Left lung (tissue), 10 donors: Measurements from ENCODE around the gene ZNF823. TPM values are rescaled to one million over a fixed set of nuclear protein-coding genes. Genes with fewer than 3 reads are reported as not detected.
"Not testable (repeated sequence)": the region's sequence is repeated elsewhere in the genome, so short reads cannot be mapped to it uniquely, and the experiment has no call there.

Source experiments
- ATAC-seq: fragments of 200-7000 bp; cut with Tn5 transposase; one replicate; pipeline ENCODE4 v1.9.1; 2020; ENCODE audit warnings: moderate library complexity
- DNase-seq, 4 donors: peaks; one replicate each; pipeline ENCODE4 v3.0.0-alpha.2; 2013 to 2020
- H3K27ac ChIP-seq, 2 donors: fragments of 200-600 bp; sonication (generic) in 1 of 2; one replicate each; pipeline versions ENCODE4 v1.5.0 to v1.8.0; 2020 to 2021
- H3K27me3 ChIP-seq, 2 donors: fragments of 200-600 bp; sonication (generic) in 1 of 2; one replicate each; pipeline versions ENCODE4 v1.5.0 to v1.8.0; 2020 to 2021
- H3K36me3 ChIP-seq, 2 donors: fragments of 200-600 bp; sonication (generic) in 1 of 2; one replicate each; pipeline versions ENCODE4 v1.5.0 to v1.8.0; 2020 to 2021
- H3K4me1 ChIP-seq, 2 donors: fragments of 200-600 bp; one replicate each; pipeline ENCODE4 v1.8.0; 2021
- H3K4me3 ChIP-seq, 2 donors: fragments of 200-600 bp; sonication (generic) in 1 of 2; one replicate each; pipeline versions ENCODE4 v1.5.0 to v1.8.0; 2020 to 2021; ENCODE audit warnings: mild to moderate bottlenecking in 1 of 2
- H3K9me3 ChIP-seq, 2 donors: fragments of 200-600 bp; sonication (generic) in 1 of 2; one replicate each; pipeline versions ENCODE4 v1.5.0 to v1.8.0; 2020 to 2021
- CTCF ChIP-seq, 2 donors: fragments of 200-600 bp; sonication (generic) in 1 of 2; IDR thresholded peaks; one replicate each; pipeline versions ENCODE4 v1.5.0 to v1.8.0; 2021; ENCODE audit warnings: antibody characterized with exemption in 2 of 2
- intact Hi-C, 2 donors: fragments of 100-400 bp; cut with DNase I; formaldehyde crosslinking; loops; one replicate each; pipeline versions ENCODE4 v1.11.2 to v1.14.2; 2022
- polyA plus RNA-seq, 6 donors: library from polyadenylated mRNA; unstranded; fragments of 120-200 nt; gene quantifications; one replicate each; pipeline ENCODE4 v1.2.1, GENCODE V29; 2013; ENCODE audit not compliant: insufficient read length in 6 of 6
- total RNA-seq, 2 donors: library from RNA; stranded (reverse); fragmentation: NEBNext Ultra II Directional; extraction: Animal tissue kit (Norgen Biotek cat#: 25700); gene quantifications; one replicate each; pipeline ENCODE4 v1.2.1, GENCODE V29; 2021
- donor health status: DM: no; HTN: yes; CAD: no.
- donor health status: DM: no; HTN: no; CAD: no.

Gene ZNF823
- total and polyA plus RNA-seq, 8 donors: 5.3 to 9.1 (median 8.6) TPM

GRCh38 chr19:11781295-11782057 lies 42.7 kb upstream of the ZNF823 start:
- no peaks in the 10 kb centered on the region for H3K27me3 ChIP-seq
- no peaks in the 10 kb centered on the region for H3K4me1 ChIP-seq
- H3K36me3 ChIP-seq: peaks cover 7 to 52% of the 10 kb centered on the region in 2 donors
- peaks cover 9 to 97% of the 10 kb centered on the region in 2 donors for H3K9me3 ChIP-seq
- ATAC-seq (no peak), DNase-seq (no peak)
- no peak overlapping the region for H3K27ac ChIP-seq
- no peak for TF ChIP-seq CTCF (IDR thresholded peaks at IDR 0.05)
- intact Hi-C loops: no loop called here
- H3K4me3 ChIP-seq: no peak overlapping the region

- Histone ChIP-seq H3K9me3 (peaks cover 9 to 96% of the 10 kb centered on the region in 2 donors), H3K4me3 (no peak overlapping the region), H3K36me3 (peaks cover 7 to 52% of the 10 kb centered on the region in 2 donors), H3K4me1 (no peaks in the 10 kb centered on the region), H3K27me3 (no peaks in the 10 kb centered on the region), H3K27ac (no peak overlapping the region)
- intact Hi-C loops: no loop called here
- no peak for TF ChIP-seq CTCF (IDR thresholded peaks at IDR 0.05)
- DNase-seq: no peak
- no peak for ATAC-seq
Measured at GRCh38 chr19:11780431-11781020, 41.8 kb upstream of the ZNF823 start.

GRCh38 chr19:11776669-11777068 lies 37.9 kb upstream of the ZNF823 start:
- Histone ChIP-seq H3K36me3 (peaks cover 7 to 44% of the 10 kb centered on the region in 2 donors), H3K9me3 (peaks cover 10 to 90% of the 10 kb centered on the region in 2 donors)
- DNase-seq, H3K27me3 ChIP-seq, ATAC-seq, H3K27ac ChIP-seq, intact Hi-C loops, H3K4me1 ChIP-seq, H3K4me3 ChIP-seq: not testable (repeated sequence)

GRCh38 chr19:11771520-11771919 lies 32.8 kb upstream of the ZNF823 start:
- H3K27me3 ChIP-seq, H3K4me3 ChIP-seq, intact Hi-C loops, H3K36me3 ChIP-seq, DNase-seq, H3K27ac ChIP-seq, ATAC-seq: not testable (repeated sequence)
- Histone ChIP-seq H3K9me3 (peaks cover 3 to 58% of the 10 kb centered on the region in 2 donors), H3K4me1 (peaks cover 6 to 13% of the 10 kb centered on the region in 2 donors)

GRCh38 chr19:11769995-11770394 lies 31.2 kb upstream of the ZNF823 start:
- Histone ChIP-seq H3K27ac (no peak overlapping the region), H3K4me1 (peaks cover 6 to 16% of the 10 kb centered on the region in 2 donors), H3K27me3 (no peaks in the 10 kb centered on the region), H3K4me3 (no peak overlapping the region), H3K36me3 (no peaks in the 10 kb centered on the region), H3K9me3 (peaks cover 3 to 47% of the 10 kb centered on the region in 2 donors)
- no peak for DNase-seq
- no peak for ATAC-seq
- TF ChIP-seq CTCF (IDR thresholded peaks at IDR 0.05): no peak
- intact Hi-C loops: no loop called here

- Histone ChIP-seq H3K9me3 (peaks cover 3 to 31% of the 10 kb centered on the region in 2 donors), H3K4me1 (peaks cover 6 to 16% of the 10 kb centered on the region in 2 donors), H3K36me3 (no peaks in the 10 kb centered on the region), H3K27ac (peak overlapping the region; percentile 92 to 93), H3K27me3 (no peaks in the 10 kb centered on the region), H3K4me3 (peak overlapping the region; percentile 71 to 72)
- ATAC-seq (peak; percentile 64), DNase-seq (peak; percentile 22 to 85 (median 53))
- no peak for TF ChIP-seq CTCF (IDR thresholded peaks at IDR 0.05)
- intact Hi-C loops: no loop called here
Measured at GRCh38 chr19:11767633-11768133, 28.9 kb upstream of the ZNF823 start.
